HG03457 (cell line): ENCODE measurements around the gene SLC9A9.
"Not testable (repeated sequence)": the region's sequence is repeated elsewhere in the genome, so short reads cannot be mapped to it uniquely, and the experiment has no call there.

ENCODE experiments used
- ATAC-seq: cut with Tn5 transposase; IDR thresholded peaks from one replicate; pipeline ENCODE4 v1.9.1; 2021; ENCODE audit warnings: moderate number of reproducible peaks; ENCODE audit not compliant: unreplicated experiment

Gene SLC9A9

GRCh38 chr3:143810953-143811265 lies 37.4 kb downstream of the SLC9A9 start:
- ATAC-seq, result no peak

- no peak for ATAC-seq
Measured at GRCh38 chr3:143810166-143810952, 37.9 kb downstream of the SLC9A9 start.

DNA sequence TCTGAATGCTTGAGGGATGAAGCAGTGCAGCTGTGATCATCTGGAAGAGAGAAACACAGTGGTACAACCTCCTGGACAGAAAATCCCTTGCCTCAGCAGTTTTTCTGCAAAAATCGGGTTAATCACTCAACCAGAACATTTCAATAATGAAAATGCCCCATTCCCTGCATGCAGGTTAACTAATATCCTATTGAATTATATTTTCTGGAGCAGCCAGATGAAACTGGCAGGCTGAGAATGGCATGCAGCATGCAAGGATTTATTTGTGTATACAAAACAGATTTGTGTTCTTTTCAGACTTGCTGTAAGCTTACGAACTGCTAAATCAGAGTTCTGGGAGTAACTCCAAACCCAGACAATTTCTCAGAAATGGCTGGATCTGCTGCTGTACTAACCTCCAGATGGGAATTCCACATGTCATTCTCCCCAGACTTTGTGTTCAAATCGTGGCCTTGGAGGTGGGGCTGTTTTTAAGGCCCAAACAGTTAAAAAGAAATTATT lies 39.1 kb downstream of the SLC9A9 start:
- no peak for ATAC-seq

DNA sequence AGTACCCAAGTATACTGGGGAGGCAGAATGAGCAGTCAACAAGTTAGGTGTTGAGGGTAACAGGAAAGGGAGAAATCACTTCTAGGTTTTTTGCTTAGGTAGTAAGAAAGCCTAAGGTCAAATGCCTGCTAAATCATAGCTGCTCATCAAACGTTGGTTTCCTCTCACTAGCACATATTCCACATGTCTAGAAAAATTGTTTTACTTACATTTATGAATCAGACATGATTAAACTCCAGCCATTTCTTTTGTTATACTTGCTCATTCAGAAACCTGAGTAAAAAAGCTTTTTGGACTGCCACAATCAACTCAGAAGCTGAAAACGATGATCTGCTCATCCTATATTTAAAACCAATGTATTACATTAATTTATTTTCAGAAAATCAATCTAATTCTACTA lies 40.2 kb downstream of the SLC9A9 start:
- no peak for ATAC-seq

- ATAC-seq, result no peak
Measured at GRCh38 chr3:143806038-143806437, 42.2 kb downstream of the SLC9A9 start.

DNA sequence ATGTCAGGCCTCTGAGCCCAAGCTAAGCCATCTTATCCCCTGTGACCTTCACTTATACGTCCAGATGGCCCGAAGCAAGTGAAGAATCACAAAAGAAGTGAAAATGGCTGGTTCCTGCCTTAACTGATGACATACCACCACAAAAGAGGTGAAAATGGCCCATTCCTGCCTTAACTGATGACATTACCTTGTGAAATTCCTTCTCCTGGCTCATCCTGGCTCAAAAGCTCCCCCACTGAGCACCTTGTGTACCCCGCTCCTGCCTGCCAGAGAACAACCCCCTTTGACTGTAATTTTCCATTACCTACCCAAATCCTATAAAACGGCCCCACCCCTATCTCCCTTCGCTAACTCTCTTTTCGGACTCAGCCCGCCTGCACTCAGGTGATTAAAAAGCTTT lies 42.8 kb downstream of the SLC9A9 start:
- ATAC-seq, result not testable (repeated sequence)

DNA sequence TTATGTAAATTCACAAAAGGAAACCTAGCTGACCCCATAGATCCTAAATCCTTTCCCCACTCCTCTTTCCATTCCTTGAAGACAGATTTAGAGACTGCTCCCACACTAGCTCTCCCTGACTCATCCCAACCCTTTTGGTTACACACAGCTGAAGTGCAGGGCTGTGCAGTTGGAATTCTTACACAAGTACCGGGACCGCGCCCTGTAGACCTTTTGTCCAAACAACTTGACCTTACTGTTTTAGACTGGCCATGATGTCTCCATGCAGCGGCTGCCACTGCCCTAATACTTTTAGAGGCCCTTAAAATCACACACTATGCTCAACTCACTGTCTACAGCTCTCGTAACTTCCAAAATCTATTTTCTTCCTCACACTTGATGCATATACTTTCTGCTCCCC lies 47.2 kb downstream of the SLC9A9 start:
- not testable (repeated sequence) for ATAC-seq

- not testable (repeated sequence) for ATAC-seq
Measured at GRCh38 chr3:143798151-143798550, 50.1 kb downstream of the SLC9A9 start.

GRCh38 chr3:143795874-143796273 lies 52.4 kb downstream of the SLC9A9 start:
- no peak for ATAC-seq

DNA sequence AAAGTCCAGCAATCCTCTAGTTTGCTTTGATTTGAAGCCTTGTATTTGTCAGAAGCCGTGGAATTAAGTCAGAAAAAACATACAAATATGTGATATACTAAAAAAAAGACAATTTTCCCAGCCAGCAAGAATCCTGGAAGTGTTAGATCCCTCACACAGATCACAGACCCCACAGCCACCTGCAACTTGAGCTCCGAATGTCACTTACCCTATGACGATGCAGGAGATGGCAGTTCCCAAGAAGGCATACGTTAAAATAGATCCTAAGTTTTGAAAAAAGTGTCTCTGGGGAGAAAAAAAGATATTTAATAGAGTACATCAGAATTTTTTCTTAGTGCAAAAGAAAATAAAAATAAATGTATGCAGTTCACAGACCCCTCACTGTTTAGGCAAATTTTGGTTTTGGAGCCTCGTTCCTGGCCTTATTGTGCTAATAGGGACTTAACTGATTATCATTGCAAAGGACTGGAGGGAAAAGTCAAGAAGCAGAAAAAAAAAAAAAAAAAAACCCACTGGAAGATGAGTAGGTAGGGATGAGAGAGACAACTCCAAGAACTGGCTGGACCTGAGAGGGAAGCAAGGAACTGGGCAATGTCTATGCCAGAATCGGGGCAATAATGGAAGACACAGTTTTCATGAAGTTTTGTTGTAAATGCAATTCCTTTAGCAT lies 53.3 kb downstream of the SLC9A9 start:
- no peak for ATAC-seq

DNA sequence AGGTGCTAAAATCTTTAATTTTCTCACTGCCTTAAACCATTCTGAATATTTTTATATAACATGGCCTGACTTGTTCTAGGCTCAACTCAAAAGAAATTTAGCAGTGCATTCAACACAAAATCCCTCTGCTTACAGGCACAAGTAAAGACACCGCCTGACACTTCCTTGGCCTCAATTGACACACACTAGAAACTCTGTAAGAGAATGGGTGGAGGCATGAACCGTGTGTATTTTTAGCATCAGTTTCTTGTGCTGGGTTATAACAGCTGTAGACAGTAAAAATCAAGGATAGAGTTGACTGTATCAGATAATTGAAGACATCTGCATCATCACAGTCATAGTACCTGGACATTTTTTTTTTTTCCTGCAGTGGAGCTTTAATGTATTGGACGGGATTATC lies 54.3 kb downstream of the SLC9A9 start:
- no peak for ATAC-seq

- no peak for ATAC-seq
Measured at GRCh38 chr3:143791386-143791785, 56.9 kb downstream of the SLC9A9 start.

- no peak for ATAC-seq
Measured at GRCh38 chr3:143786219-143787191, 61.8 kb downstream of the SLC9A9 start.

GRCh38 chr3:143784446-143784845 lies 63.8 kb downstream of the SLC9A9 start:
- ATAC-seq, result no peak

DNA sequence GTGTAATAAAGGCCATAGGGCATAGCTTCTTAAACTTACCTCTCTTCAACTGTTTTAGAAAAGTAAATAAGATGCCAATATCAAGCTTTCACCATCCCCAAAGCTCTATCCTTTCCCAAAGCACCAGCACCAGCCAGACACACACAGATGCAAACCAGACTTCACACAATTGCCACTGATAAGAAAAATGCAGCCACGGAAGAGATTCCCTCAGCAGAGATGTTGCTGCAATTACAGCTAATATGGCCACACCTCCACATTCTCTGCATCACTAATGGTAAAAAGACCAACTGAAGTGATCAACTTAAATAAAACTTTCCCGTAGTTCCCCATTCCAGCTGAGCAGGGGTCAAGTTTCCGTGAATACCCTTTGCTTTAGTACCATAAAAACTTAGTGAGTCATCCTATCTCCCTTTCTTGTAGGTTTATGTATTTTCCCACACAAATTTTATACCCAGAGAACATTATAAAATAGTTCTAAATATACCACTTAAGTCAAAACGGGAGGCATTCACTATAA lies 64.4 kb downstream of the SLC9A9 start:
- no peak for ATAC-seq

DNA sequence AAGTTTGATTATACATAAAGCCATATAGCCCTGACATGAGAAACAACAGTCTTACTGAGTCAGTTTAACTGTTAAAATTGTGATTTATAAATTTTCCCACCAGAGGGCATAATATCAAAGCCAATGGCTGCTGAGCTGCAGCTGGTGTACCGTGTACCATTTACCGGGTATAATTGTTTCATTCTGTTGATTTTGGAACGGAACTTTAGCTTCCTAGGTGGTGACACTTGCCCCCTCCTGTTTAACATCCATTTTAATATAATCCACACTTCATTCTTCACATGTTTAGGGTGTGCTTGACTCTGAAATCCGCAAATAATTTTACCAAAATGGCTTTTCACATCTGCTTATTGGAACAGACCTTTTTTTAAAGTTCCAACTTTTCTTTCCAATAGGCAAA lies 72.8 kb downstream of the SLC9A9 start:
- ATAC-seq, result no peak

DNA sequence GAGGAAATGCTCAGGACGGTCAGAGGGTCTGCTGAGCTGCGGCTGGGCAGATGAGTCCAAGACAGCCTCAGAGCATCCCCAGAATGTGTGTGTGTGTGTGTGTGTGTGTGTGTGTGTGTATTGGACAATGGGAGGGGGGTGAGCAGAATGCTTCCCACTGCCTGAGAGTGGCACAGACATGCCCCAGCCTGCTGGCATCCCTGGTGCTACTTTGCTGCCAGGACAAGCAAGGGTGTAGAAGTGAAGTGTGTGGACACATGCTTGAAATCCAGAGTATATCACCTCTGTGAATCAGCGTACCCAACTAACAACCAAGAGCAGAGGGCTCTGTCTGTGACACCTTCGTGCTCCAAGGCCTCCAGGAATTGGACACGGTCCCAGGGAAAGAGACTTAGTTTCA lies 76.3 kb downstream of the SLC9A9 start:
- no peak for ATAC-seq

- ATAC-seq, result no peak
Measured at GRCh38 chr3:143771258-143771657, 77.0 kb downstream of the SLC9A9 start.

GRCh38 chr3:143770391-143770790 lies 77.9 kb downstream of the SLC9A9 start:
- no peak for ATAC-seq

- no peak for ATAC-seq
Measured at GRCh38 chr3:143769616-143770015, 78.7 kb downstream of the SLC9A9 start.

DNA sequence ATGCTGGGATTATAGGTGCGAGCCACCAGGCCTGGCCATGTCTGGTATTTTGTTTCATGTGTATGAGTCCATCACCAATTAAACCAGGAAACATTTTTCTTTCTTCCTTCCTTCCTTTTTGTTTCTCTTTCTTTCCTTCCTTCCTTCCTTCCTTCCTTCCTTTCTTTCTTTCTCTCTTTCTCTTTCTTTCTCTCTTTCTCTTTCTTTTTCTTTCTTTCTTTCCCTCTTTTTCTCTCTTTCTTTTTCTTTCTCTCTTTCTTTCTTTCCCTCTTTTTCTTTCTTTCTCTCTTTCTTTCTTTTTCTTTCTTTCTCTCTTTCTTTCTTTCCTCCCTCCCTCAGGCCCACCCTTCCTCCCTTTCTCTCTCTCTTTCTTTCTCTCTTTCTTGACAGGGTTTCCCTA lies 83.4 kb downstream of the SLC9A9 start:
- ATAC-seq, result no peak
